Activated CD4-positive, alpha-beta T cell treated with anti-CD3 and anti-CD28 coated beads, Interleukin-2, amount 50 U/mL, for 24 hours (primary cell): Measurements from ENCODE around the gene EXOC1.
A peak's percentile ranks its signal among the peaks of the same experiment; 100 is the strongest.

Experiments
- DNase-seq, 2 donors: peaks; one replicate each; pipeline ENCODE4 v3.0.0-alpha.2; 2020; ENCODE audit warnings: low read depth in 1 of 2, low spot score in 1 of 2

The EXOC1 gene

DNA sequence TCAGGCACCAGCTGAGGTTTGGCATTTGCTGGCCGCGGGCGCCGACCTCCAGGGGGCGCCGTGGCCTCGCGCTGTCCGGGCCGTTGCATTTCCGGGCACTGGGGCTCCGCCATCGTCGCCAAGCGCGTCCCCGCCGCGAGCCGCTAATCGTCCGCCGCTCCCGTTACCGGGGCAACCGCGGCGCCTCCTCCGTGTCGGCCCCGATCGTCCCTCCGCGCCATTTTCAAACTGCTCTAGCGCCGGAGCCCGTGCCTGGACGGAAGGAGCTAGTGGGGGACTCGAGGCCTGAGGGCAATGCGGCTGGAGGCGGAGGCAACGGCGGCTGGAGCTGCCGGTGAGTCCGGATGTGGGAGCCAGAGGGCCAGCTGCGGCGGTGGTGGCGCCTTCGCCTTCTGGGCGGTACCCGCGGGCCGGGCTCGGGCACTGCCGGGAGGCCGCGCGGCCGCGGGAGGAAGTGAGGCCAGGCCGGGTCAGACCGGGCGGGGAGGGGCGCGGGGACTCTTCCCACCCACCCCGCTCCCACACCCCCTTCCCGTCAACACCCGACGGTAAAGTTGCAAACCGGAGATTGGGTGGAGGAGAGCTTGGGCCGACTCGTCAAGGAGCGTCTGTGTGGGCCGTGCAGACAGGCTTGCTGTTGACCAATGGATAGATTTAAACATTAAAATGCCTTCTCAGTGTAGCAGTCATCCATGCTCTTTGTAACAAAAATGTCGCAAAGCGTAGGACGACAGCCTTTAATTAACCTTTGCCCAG lies 95.5 kb downstream of the EXOC1 start, which contains the start of gene CEP135:
CEP135 (plus strand) TSS at position 220 of the 756 bp plus-strand sequence. CDS start 3,186 bp downstream, outside the sequence.
- DNase-seq, result peak; percentile 82 to 85

DNA sequence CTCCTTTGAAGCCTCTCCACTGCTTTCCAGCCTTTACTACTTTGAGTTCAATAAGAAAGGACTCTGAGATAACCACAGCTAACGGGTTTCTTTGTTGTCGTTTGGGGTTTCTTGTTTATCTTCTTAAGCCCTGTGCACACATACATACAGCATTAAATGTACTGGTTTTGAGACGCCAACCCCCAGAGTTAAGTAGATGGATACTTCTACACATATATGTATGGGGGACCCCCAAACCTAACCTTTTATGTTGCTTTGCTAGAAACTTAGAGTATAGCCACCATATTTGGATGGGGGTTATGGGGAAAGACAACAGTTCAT lies 96.0 kb downstream of the EXOC1 start:
- no peak for DNase-seq

GRCh38 chr4:55951191-55951922 lies 97.9 kb downstream of the EXOC1 start:
- DNase-seq, result no peak
